Measurements from ENCODE around the gene ARHGAP24.

ARHGAP24 gene

DNA sequence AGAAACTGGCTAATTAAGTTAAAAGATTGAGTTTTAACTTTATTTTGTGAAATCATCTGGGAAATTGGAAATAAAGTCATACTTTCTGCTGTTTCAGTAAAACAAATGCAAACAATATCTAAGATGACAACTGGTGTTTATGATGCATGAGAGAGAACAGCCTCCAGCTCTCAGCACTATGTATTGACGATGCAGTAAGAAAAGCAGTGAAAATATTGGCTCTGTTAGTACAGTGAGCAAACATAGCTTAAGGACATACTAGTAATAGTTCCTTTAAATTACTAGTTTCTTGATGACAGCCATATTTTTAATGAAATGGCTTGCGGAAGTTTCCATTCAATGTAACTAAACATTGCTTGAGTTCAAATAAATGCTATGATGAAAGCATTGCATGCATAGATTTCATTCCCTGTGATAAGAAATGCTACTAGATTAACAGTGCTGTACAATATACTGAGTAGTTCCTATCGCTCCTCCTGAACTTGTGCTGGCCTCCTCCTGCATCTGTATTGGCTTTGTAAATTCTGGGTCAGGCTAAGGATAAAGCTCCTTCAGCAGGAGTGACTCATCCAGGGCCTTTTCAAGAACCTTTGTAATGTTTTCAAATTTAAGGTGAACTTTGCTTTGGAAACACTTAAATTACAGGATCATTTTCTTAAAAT is 11.6 kb downstream of the ARHGAP24 start:
- TF ChIP-seq, protein P1, sequence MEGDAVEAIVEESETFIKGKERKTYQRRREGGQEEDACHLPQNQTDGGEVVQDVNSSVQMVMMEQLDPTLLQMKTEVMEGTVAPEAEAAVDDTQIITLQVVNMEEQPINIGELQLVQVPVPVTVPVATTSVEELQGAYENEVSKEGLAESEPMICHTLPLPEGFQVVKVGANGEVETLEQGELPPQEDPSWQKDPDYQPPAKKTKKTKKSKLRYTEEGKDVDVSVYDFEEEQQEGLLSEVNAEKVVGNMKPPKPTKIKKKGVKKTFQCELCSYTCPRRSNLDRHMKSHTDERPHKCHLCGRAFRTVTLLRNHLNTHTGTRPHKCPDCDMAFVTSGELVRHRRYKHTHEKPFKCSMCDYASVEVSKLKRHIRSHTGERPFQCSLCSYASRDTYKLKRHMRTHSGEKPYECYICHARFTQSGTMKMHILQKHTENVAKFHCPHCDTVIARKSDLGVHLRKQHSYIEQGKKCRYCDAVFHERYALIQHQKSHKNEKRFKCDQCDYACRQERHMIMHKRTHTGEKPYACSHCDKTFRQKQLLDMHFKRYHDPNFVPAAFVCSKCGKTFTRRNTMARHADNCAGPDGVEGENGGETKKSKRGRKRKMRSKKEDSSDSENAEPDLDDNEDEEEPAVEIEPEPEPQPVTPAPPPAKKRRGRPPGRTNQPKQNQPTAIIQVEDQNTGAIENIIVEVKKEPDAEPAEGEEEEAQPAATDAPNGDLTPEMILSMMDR (IDR thresholded peaks at IDR 0.05) = no peak

GRCh38 chr4:85488416-85488815 is 13.5 kb downstream of the ARHGAP24 start:
- TF ChIP-seq, protein P1 (IDR thresholded peaks at IDR 0.05) = no peak

DNA sequence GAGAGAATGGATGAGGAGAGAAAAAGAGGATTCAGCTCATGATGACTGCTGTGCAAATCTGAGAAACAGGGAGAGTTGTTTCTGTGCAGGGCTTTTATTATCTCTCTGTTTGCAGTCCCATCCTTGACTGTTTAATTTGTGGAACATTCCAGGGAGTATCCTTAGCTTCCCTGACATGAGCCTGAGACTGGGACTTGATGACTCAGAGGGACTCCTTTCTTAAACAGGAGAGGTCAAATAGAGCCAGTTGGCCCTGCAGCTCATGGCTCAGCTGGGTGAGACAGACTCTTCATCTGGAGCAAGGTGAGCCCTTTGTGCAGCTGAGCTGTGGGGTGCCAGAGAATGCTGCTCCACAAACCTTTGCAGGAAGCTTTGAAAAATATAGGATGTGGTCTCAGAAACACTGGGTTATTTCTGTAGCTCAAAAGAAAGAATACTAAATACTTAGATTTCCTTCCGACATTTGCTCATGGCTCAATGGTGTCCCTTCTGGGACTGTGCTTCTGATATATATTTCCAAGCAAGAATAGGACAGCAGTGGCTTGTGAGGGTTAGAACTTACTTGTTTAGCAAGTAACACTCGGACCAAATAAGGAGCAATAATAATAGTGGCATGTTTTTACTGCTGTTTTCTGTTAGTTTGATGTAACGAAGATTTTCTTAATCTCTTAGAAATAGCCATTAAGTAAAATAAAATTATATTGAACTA is 14.5 kb downstream of the ARHGAP24 start:
- TF ChIP-seq, protein P1 (IDR thresholded peaks at IDR 0.05) = no peak

GRCh38 chr4:85491527-85491926 is 16.6 kb downstream of the ARHGAP24 start:
- TF ChIP-seq, protein P1 (IDR thresholded peaks at IDR 0.05) = no peak

DNA sequence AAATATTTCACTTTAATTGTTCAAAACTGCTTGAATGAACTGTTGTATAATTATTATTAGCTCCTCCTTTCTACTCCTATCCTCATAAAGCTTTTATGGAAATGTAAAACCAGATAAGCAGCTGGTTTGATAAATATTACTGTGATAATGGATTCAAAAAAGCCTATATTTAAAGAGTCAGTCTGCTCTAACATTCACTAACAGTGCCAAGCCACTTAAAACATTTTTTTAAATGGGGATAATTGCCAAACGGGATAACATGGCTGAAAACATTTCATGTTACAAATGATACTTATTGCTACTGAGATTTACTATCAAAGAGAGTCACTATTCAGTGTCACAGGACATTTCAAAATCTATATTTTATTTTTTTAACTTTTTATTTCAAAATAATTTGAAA is 17.4 kb downstream of the ARHGAP24 start:
- TF ChIP-seq, protein P1 (IDR thresholded peaks at IDR 0.05) = no peak

DNA sequence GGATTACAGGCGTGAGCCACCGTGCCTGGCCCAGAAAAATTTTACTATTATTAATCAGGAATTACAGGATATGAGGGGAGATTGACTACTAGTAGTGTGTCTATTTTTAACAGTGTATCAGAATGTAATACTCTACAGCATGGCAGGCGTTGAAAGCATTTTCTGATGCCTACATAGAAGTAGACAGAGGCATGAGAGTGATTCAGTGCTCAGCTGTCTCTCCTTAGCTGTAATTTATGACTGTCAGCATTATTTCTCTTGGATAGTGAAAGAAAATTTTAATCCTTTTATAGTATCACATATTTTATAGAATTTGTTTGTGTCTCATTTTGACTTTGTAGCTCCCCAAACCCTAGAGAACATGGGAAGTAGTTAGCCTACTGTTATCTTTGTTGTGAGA is 20.7 kb downstream of the ARHGAP24 start:
- TF ChIP-seq, protein P1 (IDR thresholded peaks at IDR 0.05) = no peak

DNA sequence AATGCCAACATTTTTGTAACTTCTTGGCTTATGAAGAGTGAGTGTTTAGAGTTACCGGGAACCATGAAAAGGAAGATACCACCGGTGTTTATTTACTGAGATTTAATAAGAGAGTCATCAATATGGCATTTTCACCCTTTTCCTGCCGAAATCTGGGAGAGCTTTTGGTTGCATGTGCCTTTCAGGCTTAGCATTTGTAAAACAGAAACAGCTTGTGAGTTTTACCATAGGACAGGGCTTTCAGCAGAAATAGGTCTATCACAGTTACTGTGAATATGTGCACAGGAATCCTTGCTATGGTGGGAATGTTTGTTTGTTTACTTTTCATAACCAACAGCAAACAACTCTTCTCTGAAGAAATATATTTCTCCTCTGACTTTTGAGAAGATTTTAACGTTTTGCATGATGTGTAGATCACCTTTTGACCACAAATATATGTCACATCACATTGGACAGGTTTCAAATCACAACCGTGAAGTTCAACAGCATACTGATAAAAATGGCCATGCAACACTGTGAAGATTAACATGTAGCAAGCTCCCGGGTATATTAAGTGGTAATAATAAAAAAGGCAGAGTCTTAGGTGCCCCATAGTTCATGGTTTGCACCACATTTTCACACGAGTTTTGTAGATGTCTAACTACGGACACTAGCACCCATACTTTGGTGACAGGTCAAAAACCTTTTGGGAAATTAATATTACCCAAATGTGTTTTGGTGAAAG is 21.3 kb downstream of the ARHGAP24 start:
- TF ChIP-seq, protein P1 (IDR thresholded peaks at IDR 0.05) = no peak

Measured in LNCAP (cell line).